Astrocyte of the spinal cord (primary cell): Measurements from ENCODE around the gene R3HDML.
"Not testable (repeated sequence)": the region's sequence is repeated elsewhere in the genome, so short reads cannot be mapped to it uniquely, and the experiment has no call there.

ENCODE experiments used
- DNase-seq: peaks from one replicate; pipeline ENCODE4 v3.0.0; 2011; ENCODE audit warnings: low read depth, low spot score
- H3K4me3 ChIP-seq: 2 replicates; pipeline ENCODE4 v1.5.1; 2011; ENCODE audit warnings: low read depth, mild to moderate bottlenecking, low read length, moderate library complexity
- CTCF ChIP-seq: IDR thresholded peaks from 2 replicates; pipeline ENCODE4 v1.5.1; 2012; ENCODE audit warnings: low read depth, mild to moderate bottlenecking, low read length, inconsistent platforms
- in situ Hi-C: cut with HindIII; loops from 2 replicates; pipeline ENCODE4 v1.10.0; 2017; ENCODE audit warnings: low sequenced_read_pairs

The R3HDML gene

GRCh38 chr20:44343162-44343675, 6.4 kb downstream of the R3HDML start:
- in situ Hi-C loops, result no loop called here

GRCh38 chr20:44344723-44345122, 7.9 kb downstream of the R3HDML start:
- in situ Hi-C loops, result no loop called here
- H3K4me3 ChIP-seq, result no peak overlapping the region
- no peak for DNase-seq
- TF ChIP-seq CTCF, result no peak

More at GRCh38 chr20:44343162-44343675, 6.4 kb downstream of the R3HDML start:
- no peak for DNase-seq
- no peak overlapping the region for H3K4me3 ChIP-seq
- no peak for TF ChIP-seq CTCF

GRCh38 chr20:44345147-44345546, 8.3 kb downstream of the R3HDML start:
- H3K4me3 ChIP-seq, result no peak overlapping the region
- TF ChIP-seq CTCF, result no peak
- in situ Hi-C loops, result no loop called here
- DNase-seq, result no peak

GRCh38 chr20:44345941-44346340, 9.1 kb downstream of the R3HDML start:
- DNase-seq, H3K4me3 ChIP-seq, in situ Hi-C loops: not testable (repeated sequence)

GRCh38 chr20:44348168-44348659, 11.4 kb downstream of the R3HDML start:
- TF ChIP-seq CTCF, result no peak
- in situ Hi-C loops, result no loop called here
- no peak overlapping the region for H3K4me3 ChIP-seq
- DNase-seq, result no peak

- DNase-seq, result no peak
- no peak overlapping the region for H3K4me3 ChIP-seq
- in situ Hi-C loops, result no loop called here
- no peak for TF ChIP-seq CTCF
Measured at GRCh38 chr20:44349349-44349748, 12.5 kb downstream of the R3HDML start.

GRCh38 chr20:44350567-44350966, 13.7 kb downstream of the R3HDML start:
- H3K4me3 ChIP-seq, result no peak overlapping the region
- no peak for DNase-seq
- TF ChIP-seq CTCF, result no peak
- in situ Hi-C loops, result no loop called here
